ENCODE results near the gene GPANK1. TPM values are rescaled to one million over a fixed set of nuclear protein-coding genes. Genes with fewer than 3 reads are reported as not detected.

Gene GPANK1
- total RNA-seq, 1 experiment from 2014 or later = 18.3 TPM

GRCh38 chr6:31705931-31706330 is 41.1 kb upstream of the GPANK1 start:
- no TSS peak for BruUV-seq (replicated peaks)
- H3K36me3 ChIP-seq (ENCODE audit: control insufficient read depth, insufficient read depth, low read length) = peaks cover 2% of the 10 kb centered on the region; the same call in 1 of the 2 replicates
- H3K27ac ChIP-seq (ENCODE audit: low read length) = no peak overlapping the region
- TF ChIP-seq TCF7L2 (IDR thresholded peaks at IDR 0.05; ENCODE audit: low read depth, low read length) (no peak), REST (IDR thresholded peaks at IDR 0.05; ENCODE audit: insufficient read depth in 1 of 2, low read depth in 2 of 2, low read length in 1 of 2) (no peak), SIN3A (IDR thresholded peaks at IDR 0.05; ENCODE audit: borderline replicate concordance, insufficient read depth, low read depth, low read length) (no peak), POLR2AphosphoS5 (IDR thresholded peaks at IDR 0.05; ENCODE audit: low read depth, low read length) (no peak), CTCF (IDR thresholded peaks at IDR 0.05) (no peak)
- POLR2A ChIA-PET = no interaction called here
- ATAC-seq = no peak
- no peaks in the 10 kb centered on the region for H3K9me3 ChIP-seq (ENCODE audit: control insufficient read depth, insufficient read depth, low read depth, low read length)
- H3K27me3 ChIP-seq (ENCODE audit: control insufficient read depth, insufficient read depth, low read length) = no peaks in the 10 kb centered on the region
- H3K4me1 ChIP-seq (ENCODE audit: control insufficient read depth, insufficient read depth, low read length) = peaks cover 7% of the 10 kb centered on the region
- H3K4me3 ChIP-seq (ENCODE audit: low read depth in 2 of 2, low read length in 2 of 2) = no peak overlapping the region
- intact Hi-C loops (cut with micrococcal nuclease; ENCODE audit: unreplicated experiment) = no loop called here
- CTCF ChIA-PET = no interaction called here
- in situ Hi-C loops (cut with HindIII; ENCODE audit: low pct_unique_long_range_greater_than_20kb, low sequenced_read_pairs) = no loop called here
- no peak for DNase-seq (ENCODE audit: low read depth, low spot score)

GRCh38 chr6:31702819-31703716 is 38.3 kb upstream of the GPANK1 start, which contains the start of gene ABHD16A:
TSS of gene ABHD16A (minus strand) at chr6:31703324. CDS start at chr6:31703281, 43 bp downstream.
- no TSS peak for BruUV-seq (replicated peaks)
- in situ Hi-C loops (cut with HindIII; ENCODE audit: low pct_unique_long_range_greater_than_20kb, low sequenced_read_pairs) (no loop called here), intact Hi-C loops (cut with micrococcal nuclease; ENCODE audit: unreplicated experiment) (no loop called here)
- DNase-seq (ENCODE audit: low read depth, low spot score) (peak; percentile 94), ATAC-seq (peak; percentile 100)
- POLR2A ChIA-PET = interaction anchor here (0.6 to 0.7 kb wide), 3 partner anchors 93 to 356 kb away, joined by 3 to 6 read pairs (median 4); partner anchors contain the start of gene VARS1
- CTCF ChIA-PET = interaction anchor here (0.9 kb wide), 1 partner anchor 11 kb away, joined by 3 read pairs; no protein-coding TSS in a partner anchor
- no peak for TF ChIP-seq CTCF (IDR thresholded peaks at IDR 0.05)
- TF ChIP-seq TCF7L2 (IDR thresholded peaks at IDR 0.05; ENCODE audit: low read depth, low read length) = peak; percentile 52; the same call in 1 of the 2 replicates
- no peak for TF ChIP-seq SIN3A (IDR thresholded peaks at IDR 0.05; ENCODE audit: borderline replicate concordance, insufficient read depth, low read depth, low read length)
- peak in 1 of 2 experiments; percentile 0; a peak in 1 of 4 replicates for TF ChIP-seq REST (IDR thresholded peaks at IDR 0.05; ENCODE audit: insufficient read depth in 1 of 2, low read depth in 2 of 2, low read length in 1 of 2)
- TF ChIP-seq POLR2AphosphoS5 (IDR thresholded peaks at IDR 0.05; ENCODE audit: low read depth, low read length) = peak; percentile 89
- peak within 1 kb of the TSS; percentile 92 to 99 for H3K4me3 ChIP-seq (ENCODE audit: low read depth in 2 of 2, low read length in 2 of 2)
- H3K4me1 ChIP-seq (ENCODE audit: control insufficient read depth, insufficient read depth, low read length) = peaks cover 7% of the 10 kb centered on the region; the same call in 1 of the 2 replicates
- no peaks in the 10 kb centered on the region for H3K9me3 ChIP-seq (ENCODE audit: control insufficient read depth, insufficient read depth, low read depth, low read length)
- H3K36me3 ChIP-seq (ENCODE audit: control insufficient read depth, insufficient read depth, low read length) = peaks cover 2% of the 10 kb centered on the region; the same call in 1 of the 2 replicates
- H3K27me3 ChIP-seq (ENCODE audit: control insufficient read depth, insufficient read depth, low read length) = no peaks in the 10 kb centered on the region
- H3K27ac ChIP-seq (ENCODE audit: low read length) = peak within 1 kb of the TSS; percentile 95
